AG04449 (cell line): ENCODE results near the gene AIP.

Experiments used
- CTCF ChIA-PET: fragments of 350-600 bp; formaldehyde crosslinking; extraction: SDS; loops from one replicate; lab custom pipeline; 2021; ENCODE audit warnings: antibody characterized with exemption; lab: Yijun Ruan, JAX
- POLR2A ChIA-PET: fragments of 400-600, 350-600 bp; formaldehyde crosslinking; extraction: SDS; loops from one replicate; lab custom pipeline; 2020; ENCODE audit warnings: antibody characterized with exemption, inconsistent platforms; lab: Yijun Ruan, JAX
- DNase-seq: peaks from one replicate; pipeline ENCODE4 v3.0.0-alpha.2; 2010; ENCODE audit warnings: low read depth, low spot score
- H3K4me3 ChIP-seq: 2 replicates; pipeline ENCODE4 v1.5.1; 2011; ENCODE audit warnings: low read depth, mild to moderate bottlenecking, control low read depth, low read length
- CTCF ChIP-seq: IDR thresholded peaks from one replicate; pipeline ENCODE4 v1.5.1; 2011; ENCODE audit warnings: mild to moderate bottlenecking, moderate library complexity, low read length, control low read depth, inconsistent platforms; ENCODE audit not compliant: insufficient read depth; ENCODE audit errors: missing control alignments

AIP gene

DNA sequence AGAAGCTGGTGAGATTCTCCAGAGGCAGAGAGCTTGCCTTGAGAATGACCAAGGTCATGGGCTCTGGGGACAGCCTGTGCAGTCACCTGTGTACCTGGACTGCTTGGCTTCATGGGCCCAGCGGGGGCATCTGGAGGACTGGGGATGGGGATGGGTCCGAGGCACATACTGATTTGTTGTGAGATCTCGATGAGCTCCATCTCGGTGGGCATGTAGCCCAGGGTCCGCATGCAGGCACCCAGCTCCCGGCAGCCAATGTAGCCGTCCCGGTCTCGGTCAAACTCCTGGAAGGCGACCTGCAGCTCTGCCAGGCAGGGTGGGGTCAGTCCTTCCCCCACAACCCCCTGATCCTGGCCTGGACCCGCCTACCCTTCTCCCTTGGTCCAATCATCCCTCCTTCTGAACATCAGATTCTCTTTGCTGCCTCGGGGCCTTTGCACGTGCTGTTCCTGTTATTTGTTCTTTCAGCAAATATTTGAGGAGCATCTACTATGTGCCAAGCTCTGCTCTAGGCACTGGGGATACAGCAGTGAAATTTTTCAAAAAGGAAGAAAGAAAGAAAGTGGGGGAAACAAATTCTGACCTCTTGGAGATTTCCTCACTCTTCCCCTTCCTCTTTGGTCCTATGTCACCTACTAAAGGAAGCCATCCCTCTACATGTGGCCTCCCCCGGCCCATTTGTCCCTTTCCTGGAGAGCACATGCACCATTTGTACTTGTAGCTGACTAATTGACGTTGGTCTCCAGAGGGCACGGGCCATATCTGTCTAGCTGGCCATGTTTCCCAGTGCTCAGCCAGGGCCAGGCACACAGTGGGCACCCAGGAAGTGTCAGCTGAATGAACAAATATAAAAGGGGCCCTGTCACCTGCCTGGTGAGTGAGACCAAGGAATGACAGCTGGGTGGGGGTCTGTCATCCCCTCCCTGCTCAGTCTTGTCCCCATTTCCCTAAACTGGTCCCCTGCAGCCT is 38.3 kb downstream of the AIP start:
- H3K4me3 ChIP-seq: no peak overlapping the region
- ChIA-PET POLR2A (no interaction called here), CTCF (no interaction called here)
- DNase-seq: no peak
- TF ChIP-seq CTCF: no peak

DNA sequence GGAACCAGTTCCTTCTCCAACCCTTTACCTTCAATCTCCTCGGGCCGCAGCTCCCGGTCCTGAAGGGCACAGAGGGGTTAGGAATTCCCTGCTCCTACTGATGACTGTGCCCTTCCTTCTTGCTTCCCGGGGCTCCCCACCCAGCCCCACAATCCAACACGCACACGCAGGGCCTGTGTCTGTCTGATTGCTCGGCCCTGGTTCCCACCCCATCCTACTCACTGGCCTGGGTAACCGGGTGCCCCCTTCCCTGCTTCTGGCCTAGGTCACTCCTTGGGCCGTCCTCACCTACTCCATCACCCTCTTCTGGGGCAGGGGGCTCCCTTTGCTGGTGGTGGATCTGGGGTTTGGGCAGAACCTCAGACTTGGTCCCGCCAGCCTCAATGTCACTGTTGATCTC is 39.1 kb downstream of the AIP start:
- no peak for DNase-seq
- no peak for TF ChIP-seq CTCF
- H3K4me3 ChIP-seq: no peak overlapping the region
- ChIA-PET POLR2A (no interaction called here), CTCF (no interaction called here)

DNA sequence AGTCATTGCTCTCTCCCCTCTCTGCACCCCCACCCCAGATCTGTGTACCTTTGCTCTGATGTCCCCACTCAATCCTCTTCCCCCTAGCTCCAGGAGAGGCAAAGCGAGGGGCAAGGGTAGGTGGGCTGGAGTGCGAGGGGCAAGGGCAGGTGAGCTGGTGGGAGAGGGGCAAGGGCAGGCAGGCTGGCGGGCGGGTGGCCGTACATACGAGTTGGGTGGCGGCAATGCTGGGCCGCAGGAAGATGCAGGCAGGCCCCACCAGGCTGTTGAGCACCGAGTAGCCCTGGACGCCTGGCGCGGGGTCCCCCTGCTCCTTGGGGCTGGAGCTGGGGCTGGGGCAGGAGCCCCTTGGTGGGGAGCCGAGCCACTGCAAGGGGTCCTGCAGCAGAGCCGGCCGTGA is 39.5 kb downstream of the AIP start:
- H3K4me3 ChIP-seq: no peak overlapping the region
- POLR2A ChIA-PET: no interaction called here
- no peak for DNase-seq
- CTCF ChIA-PET: no interaction called here
- TF ChIP-seq CTCF: no peak

GRCh38 chr11:67522844-67523555 is 40.2 kb downstream of the AIP start, which contains the start of gene CABP2:
CABP2 (minus strand) TSS chr11:67523446; CDS start chr11:67523326, 120 bp downstream.
- CTCF ChIA-PET: no interaction called here
- TF ChIP-seq CTCF: no peak
- POLR2A ChIA-PET: no interaction called here
- no peak within 1 kb of the TSS for H3K4me3 ChIP-seq
- no peak for DNase-seq

DNA sequence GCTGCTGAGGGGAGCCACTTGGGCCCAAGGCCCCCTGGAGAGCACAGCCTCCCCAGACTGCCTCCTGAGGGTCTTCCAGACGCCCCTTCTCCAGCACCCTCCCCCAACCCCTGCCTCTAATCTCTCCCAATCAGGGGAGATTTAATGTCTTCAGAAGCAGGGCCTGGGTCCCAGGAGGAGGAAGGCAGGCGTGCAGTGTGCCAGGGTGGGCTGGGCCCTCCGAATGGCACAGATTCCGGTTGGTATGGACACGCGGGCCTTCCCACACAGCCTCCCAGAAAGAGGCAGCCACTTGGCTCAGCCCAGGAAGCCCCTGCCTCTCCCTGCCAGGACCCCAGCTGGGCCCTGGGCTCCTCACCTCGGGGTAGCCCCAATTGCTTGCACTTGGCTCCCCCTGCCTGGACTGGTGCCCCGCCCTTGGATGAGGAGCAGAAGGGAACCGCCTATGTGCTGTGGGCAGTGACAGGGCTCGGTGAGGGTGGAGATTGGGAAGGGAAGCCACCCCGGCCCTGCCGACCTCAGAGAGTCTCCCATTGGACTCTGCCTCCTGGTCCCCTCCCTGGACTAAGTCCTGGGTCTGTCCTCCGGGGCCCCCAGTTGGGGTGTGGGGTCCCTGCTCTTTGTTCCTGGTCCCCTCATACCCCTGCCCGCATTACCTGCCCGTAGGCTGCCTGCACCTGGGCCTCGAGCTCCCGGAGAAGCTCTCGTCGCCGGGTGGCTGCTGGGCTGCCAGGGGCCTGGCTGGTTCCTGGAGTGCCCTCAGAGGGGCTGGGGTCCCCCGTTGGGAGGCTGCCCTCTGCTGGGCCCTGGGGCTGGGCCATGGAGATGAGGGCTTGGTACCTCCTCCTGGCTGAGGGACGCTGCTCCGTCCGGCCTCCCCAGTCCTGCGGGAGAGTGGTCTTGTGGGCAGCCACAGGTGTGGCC is 41.0 kb downstream of the AIP start:
- ChIA-PET POLR2A (no interaction called here), CTCF (no interaction called here)
- no peak for TF ChIP-seq CTCF
- no peak overlapping the region for H3K4me3 ChIP-seq
- no peak for DNase-seq
